Measurements from ENCODE around the gene CFAP97D1.
"Not testable (repeated sequence)": the region's sequence is repeated elsewhere in the genome, so short reads cannot be mapped to it uniquely, and the experiment has no call there.

The CFAP97D1 gene

GRCh38 chr17:43789482-43789881 lies 9.2 kb downstream of the CFAP97D1 start:
- no peak for TF ChIP-seq CTCF (IDR thresholded peaks at IDR 0.05; ENCODE audit: insufficient read depth, low read depth, low read length, missing control alignments)
- no peak for DNase-seq (ENCODE audit: low read depth)
- no peak overlapping the region for H3K4me3 ChIP-seq (ENCODE audit: low read depth, low read length)

- H3K4me3 ChIP-seq (ENCODE audit: low read depth, low read length), result no peak overlapping the region
- no peak for TF ChIP-seq CTCF (IDR thresholded peaks at IDR 0.05; ENCODE audit: insufficient read depth, low read depth, low read length, missing control alignments)
- DNase-seq (ENCODE audit: low read depth), result no peak
These were observed 10.2 kb downstream of the CFAP97D1 start for GRCh38 chr17:43790311-43790940.

GRCh38 chr17:43791589-43791988 lies 11.4 kb downstream of the CFAP97D1 start:
- DNase-seq (ENCODE audit: low read depth), result peak; percentile 19
- TF ChIP-seq CTCF (IDR thresholded peaks at IDR 0.05; ENCODE audit: insufficient read depth, low read depth, low read length, missing control alignments), result no peak
- H3K4me3 ChIP-seq (ENCODE audit: low read depth, low read length), result no peak overlapping the region

- not testable (repeated sequence) for H3K4me3 ChIP-seq (ENCODE audit: low read depth, low read length); DNase-seq (ENCODE audit: low read depth)
These were observed 12.4 kb downstream of the CFAP97D1 start for GRCh38 chr17:43792668-43793067.

- not testable (repeated sequence) for DNase-seq (ENCODE audit: low read depth); H3K4me3 ChIP-seq (ENCODE audit: low read depth, low read length)
These were observed 17.8 kb downstream of the CFAP97D1 start for GRCh38 chr17:43798024-43798423.

GRCh38 chr17:43799047-43799446 lies 18.8 kb downstream of the CFAP97D1 start:
- TF ChIP-seq CTCF (IDR thresholded peaks at IDR 0.05; ENCODE audit: insufficient read depth, low read depth, low read length, missing control alignments), result no peak
- no peak overlapping the region for H3K4me3 ChIP-seq (ENCODE audit: low read depth, low read length)
- DNase-seq (ENCODE audit: low read depth), result no peak

GRCh38 chr17:43800736-43801135 lies 20.5 kb downstream of the CFAP97D1 start:
- no peak for DNase-seq (ENCODE audit: low read depth)
- no peak for TF ChIP-seq CTCF (IDR thresholded peaks at IDR 0.05; ENCODE audit: insufficient read depth, low read depth, low read length, missing control alignments)
- no peak overlapping the region for H3K4me3 ChIP-seq (ENCODE audit: low read depth, low read length)

GRCh38 chr17:43801844-43802243 lies 21.6 kb downstream of the CFAP97D1 start:
- TF ChIP-seq CTCF (IDR thresholded peaks at IDR 0.05; ENCODE audit: insufficient read depth, low read depth, low read length, missing control alignments), result no peak
- H3K4me3 ChIP-seq (ENCODE audit: low read depth, low read length), result no peak overlapping the region
- DNase-seq (ENCODE audit: low read depth), result no peak
